COLO668 (cell line): Measurements from ENCODE around the gene LRIG2.
"Not testable (repeated sequence)": the region's sequence is repeated elsewhere in the genome, so short reads cannot be mapped to it uniquely, and the experiment has no call there.

Source experiments
- DNase-seq: peaks from one replicate; lab custom pipeline; 2025; ENCODE audit not compliant: unreplicated experiment; lab: John Stamatoyannopoulos, UW

Gene LRIG2

GRCh38 chr1:113156368-113156767 lies 83.4 kb downstream of the LRIG2 start:
- DNase-seq, result no peak

- not testable (repeated sequence) for DNase-seq
Observed at GRCh38 chr1:113158743-113159142, 85.7 kb downstream of the LRIG2 start.

GRCh38 chr1:113166473-113166872 lies 93.5 kb downstream of the LRIG2 start:
- no peak for DNase-seq

GRCh38 chr1:113168946-113169345 lies 95.9 kb downstream of the LRIG2 start:
- no peak for DNase-seq

DNA sequence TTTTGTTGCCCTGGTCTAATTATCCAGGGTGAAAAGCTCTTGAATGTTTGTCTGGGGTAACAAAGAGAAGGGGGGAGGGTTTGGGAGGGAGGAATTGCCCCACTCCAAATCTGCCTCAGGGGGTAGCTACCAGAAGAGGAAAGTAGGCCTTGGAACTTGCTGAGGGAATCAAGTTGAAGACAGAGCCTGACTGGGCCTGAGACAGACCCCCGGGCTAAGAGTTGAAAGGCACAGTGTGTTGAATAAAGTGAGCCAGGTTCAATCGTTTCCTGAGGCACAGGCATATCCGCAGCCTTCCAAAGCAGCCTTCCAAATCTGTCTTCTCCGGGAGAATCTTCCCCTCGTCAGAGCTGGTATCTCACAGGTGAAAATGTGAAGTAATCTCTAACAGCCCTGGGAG lies 96.6 kb downstream of the LRIG2 start:
- DNase-seq, result no peak

- DNase-seq, result no peak
Observed at GRCh38 chr1:113170519-113170918, 97.5 kb downstream of the LRIG2 start.

GRCh38 chr1:113178106-113178505 lies 105.1 kb downstream of the LRIG2 start:
- DNase-seq, result no peak

GRCh38 chr1:113178522-113178921 lies 105.5 kb downstream of the LRIG2 start:
- no peak for DNase-seq
